NCI-H446 treated with DMSO at 0.1 percent for 48 hours (cell line): Measurements from ENCODE around the gene CST1.

Experiments
- DNase-seq: peaks from one replicate; lab custom pipeline; 2025; lab: John Stamatoyannopoulos, UW

CST1 gene

GRCh38 chr20:23702021-23702420, 48.7 kb downstream of the CST1 start:
- no peak for DNase-seq

DNA sequence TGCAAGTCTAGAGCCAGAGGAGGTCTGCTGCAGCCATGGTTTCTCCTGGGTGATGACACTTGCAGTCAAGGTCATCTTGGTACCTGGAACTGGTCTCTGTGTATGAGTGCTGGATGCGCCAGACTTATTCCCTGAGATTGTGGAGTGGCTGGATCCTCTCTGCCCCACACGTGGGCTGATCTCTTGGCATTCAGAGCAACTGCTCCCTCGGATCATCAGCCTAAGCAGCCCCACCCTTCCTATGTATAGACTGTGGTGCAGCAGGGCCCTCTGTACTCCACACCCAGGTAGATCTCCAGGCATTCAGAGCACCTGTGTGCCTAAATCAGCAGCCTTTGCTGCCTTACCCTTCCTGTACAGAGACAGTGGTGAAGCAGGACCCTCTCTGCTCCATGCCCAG, 49.8 kb downstream of the CST1 start:
- DNase-seq, result no peak

- DNase-seq, result no peak
Measured at GRCh38 chr20:23697947-23698346, 52.8 kb downstream of the CST1 start.
